ENCODE measurements around the gene MAML3. TPM values are rescaled to one million over a fixed set of nuclear protein-coding genes. Genes with fewer than 3 reads are reported as not detected.

Gene MAML3
- polyA plus RNA-seq, 4 donors, result 1.4 to 10.3 (median 3.4) TPM

DNA sequence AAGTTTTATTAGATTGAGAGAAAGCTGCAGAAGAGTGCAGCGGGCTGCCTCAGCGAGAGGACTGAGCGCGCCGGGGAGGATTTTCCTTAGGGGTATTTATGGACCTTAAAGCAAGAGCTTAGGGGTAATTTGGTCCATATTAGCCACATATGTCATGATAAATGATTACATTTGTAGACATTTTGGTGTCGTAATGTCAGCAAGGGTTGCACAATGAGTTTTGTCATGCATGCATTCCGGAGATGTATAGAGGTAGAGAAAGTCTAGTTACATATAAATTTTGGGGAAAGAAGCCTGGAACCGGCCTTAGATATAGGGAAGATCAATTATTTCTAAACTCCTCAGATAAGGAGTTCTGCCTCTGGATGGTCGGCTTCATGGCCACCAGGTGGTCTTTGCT is 478.3 kb downstream of the MAML3 start:
- no peaks in the 10 kb centered on the region for H3K27me3 ChIP-seq (ENCODE audit: control insufficient read depth in 3 of 3, insufficient read depth in 3 of 3, low read length in 3 of 3)
- no peak for DNase-seq
- no peaks in the 10 kb centered on the region for H3K9me3 ChIP-seq (ENCODE audit: control insufficient read depth in 2 of 2, insufficient read depth in 1 of 2, low read depth in 1 of 2, low read length in 1 of 2)
- no peak overlapping the region for H3K4me3 ChIP-seq (ENCODE audit: low read depth in 1 of 3, low read length in 3 of 3)
- FAIRE-seq, result no peak
- 93% methylated on average over 9 of the region's 9 CpGs for WGBS, 3 donors
- H3K27ac ChIP-seq (ENCODE audit: low read depth in 1 of 3, low read length in 2 of 3), result no peak overlapping the region
- H3K36me3 ChIP-seq (ENCODE audit: control insufficient read depth in 3 of 3, insufficient read depth in 2 of 3, low read depth in 1 of 3, low read length in 3 of 3), result peaks cover 4 to 35% (median 8%) of the 10 kb centered on the region in 3 donors
- H3K4me1 ChIP-seq (ENCODE audit: control insufficient read depth in 3 of 3, insufficient read depth in 2 of 3, low read depth in 1 of 3, low read length in 2 of 3), result peaks cover 2 to 9% (median 6%) of the 10 kb centered on the region in 3 donors

DNA sequence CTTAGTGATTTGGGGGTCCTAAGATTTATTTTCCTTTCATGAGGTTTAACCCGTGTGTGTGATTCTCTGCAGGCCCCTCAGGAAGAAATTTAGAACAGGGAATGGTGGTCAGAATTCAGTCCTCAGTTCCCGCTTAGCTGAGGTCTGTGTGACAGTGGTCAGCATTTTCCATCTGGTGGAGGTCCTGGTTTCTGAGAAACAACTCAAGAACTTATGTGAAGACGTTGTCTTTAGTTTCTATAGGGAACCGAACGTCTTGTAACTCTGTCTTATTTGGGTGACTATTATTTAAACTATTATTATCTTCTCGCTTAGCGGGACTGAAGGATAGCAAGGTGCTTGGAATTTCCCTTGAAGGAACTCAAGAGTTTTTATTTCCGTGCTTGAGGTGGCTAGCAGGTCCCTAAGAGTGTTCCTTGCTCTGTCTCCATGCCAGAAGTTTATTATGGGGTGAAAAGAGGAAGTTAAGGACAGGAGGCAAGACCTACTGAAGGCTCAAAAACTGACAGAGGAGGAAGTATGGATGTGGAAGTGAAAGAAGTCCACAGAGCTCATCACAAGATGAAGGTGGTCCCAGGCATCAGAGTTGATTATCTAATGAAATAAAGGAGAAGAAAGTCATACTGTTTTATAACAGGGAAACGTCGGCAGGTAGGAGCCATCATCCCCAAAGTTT is 479.0 kb downstream of the MAML3 start:
- H3K4me1 ChIP-seq (ENCODE audit: control insufficient read depth in 3 of 3, insufficient read depth in 2 of 3, low read depth in 1 of 3, low read length in 2 of 3), result peaks cover 2 to 15% (median 6%) of the 10 kb centered on the region in 3 donors
- H3K27ac ChIP-seq (ENCODE audit: low read depth in 1 of 3, low read length in 2 of 3), result no peak overlapping the region
- H3K9me3 ChIP-seq (ENCODE audit: control insufficient read depth in 2 of 2, insufficient read depth in 1 of 2, low read depth in 1 of 2, low read length in 1 of 2), result no peaks in the 10 kb centered on the region
- H3K4me3 ChIP-seq (ENCODE audit: low read depth in 1 of 3, low read length in 3 of 3), result no peak overlapping the region
- H3K27me3 ChIP-seq (ENCODE audit: control insufficient read depth in 3 of 3, insufficient read depth in 3 of 3, low read length in 3 of 3), result no peaks in the 10 kb centered on the region
- WGBS, 3 donors, result 77 to 88% (median 85%) methylated on average over 10 of the region's 10 CpGs
- peaks cover 2 to 32% (median 8%) of the 10 kb centered on the region in 3 donors for H3K36me3 ChIP-seq (ENCODE audit: control insufficient read depth in 3 of 3, insufficient read depth in 2 of 3, low read depth in 1 of 3, low read length in 3 of 3)
- DNase-seq, result no peak
- FAIRE-seq, result no peak

DNA sequence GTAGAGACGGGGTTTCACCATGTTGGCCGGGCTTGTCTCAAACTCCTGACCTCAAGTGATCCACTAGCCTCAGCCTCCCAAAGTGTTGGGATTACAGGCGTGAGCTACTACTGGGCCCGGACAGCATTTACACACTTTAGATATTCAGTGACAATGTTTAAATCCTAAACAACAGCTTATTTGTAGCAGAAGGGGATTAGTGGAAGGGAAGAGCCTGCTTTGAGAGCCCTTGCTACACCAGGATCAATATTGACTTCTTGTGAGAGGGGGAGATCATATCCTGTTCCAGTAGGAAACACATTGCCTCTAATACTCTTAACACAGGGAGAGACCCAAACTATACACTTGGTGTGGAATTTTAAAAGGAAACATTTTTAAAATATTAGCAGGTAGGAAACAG is 481.3 kb downstream of the MAML3 start:
- Histone ChIP-seq H3K27me3 (ENCODE audit: control insufficient read depth in 3 of 3, insufficient read depth in 3 of 3, low read length in 3 of 3) (no peaks in the 10 kb centered on the region), H3K4me3 (ENCODE audit: low read depth in 1 of 3, low read length in 3 of 3) (no peak overlapping the region), H3K4me1 (ENCODE audit: control insufficient read depth in 3 of 3, insufficient read depth in 2 of 3, low read depth in 1 of 3, low read length in 2 of 3) (peaks cover 2 to 29% (median 13%) of the 10 kb centered on the region in 3 donors), H3K9me3 (ENCODE audit: control insufficient read depth in 2 of 2, insufficient read depth in 1 of 2, low read depth in 1 of 2, low read length in 1 of 2) (no peaks in the 10 kb centered on the region), H3K27ac (ENCODE audit: low read depth in 1 of 3, low read length in 2 of 3) (no peak overlapping the region), H3K36me3 (ENCODE audit: control insufficient read depth in 3 of 3, insufficient read depth in 2 of 3, low read depth in 1 of 3, low read length in 3 of 3) (peaks cover under 1 to 30% (median 2%) of the 10 kb centered on the region in 3 donors)
- WGBS, 3 donors, result 85 to 95% (median 93%) methylated on average over 4 of the region's 4 CpGs
- DNase-seq (no peak), FAIRE-seq (no peak)

DNA sequence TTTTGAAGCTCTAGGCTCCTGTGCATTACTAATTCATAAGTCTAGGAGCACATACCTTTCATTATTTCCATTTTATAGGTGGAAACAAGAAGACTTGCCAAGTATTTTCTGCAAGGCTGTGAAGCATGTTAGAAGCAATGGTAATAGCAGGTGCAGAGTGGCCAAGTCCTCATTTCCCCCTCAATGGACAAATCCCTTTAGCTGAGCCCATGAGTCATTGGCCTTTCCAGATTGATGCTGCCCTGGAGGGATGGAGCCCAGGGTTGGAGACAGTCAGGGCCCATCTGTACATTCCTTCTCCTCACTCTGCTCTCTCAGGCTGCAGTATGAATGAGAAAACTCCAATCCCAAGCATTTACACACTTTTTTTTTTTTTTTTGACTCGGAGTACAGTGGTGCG is 481.8 kb downstream of the MAML3 start:
- WGBS, 3 donors, result 95 to 96% (median 96%) methylated on average over 2 of the region's 2 CpGs

DNA sequence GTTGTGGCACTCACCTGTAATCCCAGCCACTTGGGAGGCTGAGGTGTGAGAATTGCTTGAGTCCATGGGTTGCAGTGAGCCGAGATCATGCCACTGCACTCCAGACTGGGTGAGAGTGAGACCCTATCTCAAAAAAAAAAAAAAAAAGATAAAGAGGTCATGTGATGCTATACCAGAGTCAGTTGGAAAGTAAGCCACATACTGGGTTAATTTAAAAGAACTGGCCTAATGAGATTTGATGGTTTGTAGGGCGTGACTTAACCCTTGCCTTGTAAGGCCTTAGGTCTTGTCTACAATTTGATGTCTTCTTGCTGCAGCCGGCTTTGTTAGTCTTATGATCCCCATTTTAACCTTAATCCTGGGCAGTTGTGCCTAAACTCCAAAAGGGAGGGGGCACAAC is 483.2 kb downstream of the MAML3 start:
- H3K4me1 ChIP-seq (ENCODE audit: control insufficient read depth in 3 of 3, insufficient read depth in 2 of 3, low read depth in 1 of 3, low read length in 2 of 3), result peaks cover 2 to 31% (median 13%) of the 10 kb centered on the region in 3 donors
- DNase-seq (no peak), FAIRE-seq (no peak)
- peak overlapping the region in 1 of 3 donors; percentile 53 for H3K27ac ChIP-seq (ENCODE audit: low read depth in 1 of 3, low read length in 2 of 3)
- H3K4me3 ChIP-seq (ENCODE audit: low read depth in 1 of 3, low read length in 3 of 3), result no peak overlapping the region
- H3K27me3 ChIP-seq (ENCODE audit: control insufficient read depth in 3 of 3, insufficient read depth in 3 of 3, low read length in 3 of 3), result no peaks in the 10 kb centered on the region
- no peaks in the 10 kb centered on the region for H3K9me3 ChIP-seq (ENCODE audit: control insufficient read depth in 2 of 2, insufficient read depth in 1 of 2, low read depth in 1 of 2, low read length in 1 of 2)
- whole genome bisulfite sequencing, 3 donors, result 45 to 78% (median 51%) methylated on average over 3 of the region's 3 CpGs
- H3K36me3 ChIP-seq (ENCODE audit: control insufficient read depth in 3 of 3, insufficient read depth in 2 of 3, low read depth in 1 of 3, low read length in 3 of 3), result peaks cover 0 to 26% (median 2%) of the 10 kb centered on the region in 3 donors

More for the DNA sequence above, 481.8 kb downstream of the MAML3 start:
- FAIRE-seq (no peak), DNase-seq (no peak)
- no peak overlapping the region for H3K27ac ChIP-seq (ENCODE audit: low read depth in 1 of 3, low read length in 2 of 3)
- peaks cover 2 to 29% (median 13%) of the 10 kb centered on the region in 3 donors for H3K4me1 ChIP-seq (ENCODE audit: control insufficient read depth in 3 of 3, insufficient read depth in 2 of 3, low read depth in 1 of 3, low read length in 2 of 3)
- no peaks in the 10 kb centered on the region for H3K9me3 ChIP-seq (ENCODE audit: control insufficient read depth in 2 of 2, insufficient read depth in 1 of 2, low read depth in 1 of 2, low read length in 1 of 2)
- peaks cover 0 to 27% (median 2%) of the 10 kb centered on the region in 3 donors for H3K36me3 ChIP-seq (ENCODE audit: control insufficient read depth in 3 of 3, insufficient read depth in 2 of 3, low read depth in 1 of 3, low read length in 3 of 3)
- no peak overlapping the region for H3K4me3 ChIP-seq (ENCODE audit: low read depth in 1 of 3, low read length in 3 of 3)
- H3K27me3 ChIP-seq (ENCODE audit: control insufficient read depth in 3 of 3, insufficient read depth in 3 of 3, low read length in 3 of 3), result no peaks in the 10 kb centered on the region

DNA sequence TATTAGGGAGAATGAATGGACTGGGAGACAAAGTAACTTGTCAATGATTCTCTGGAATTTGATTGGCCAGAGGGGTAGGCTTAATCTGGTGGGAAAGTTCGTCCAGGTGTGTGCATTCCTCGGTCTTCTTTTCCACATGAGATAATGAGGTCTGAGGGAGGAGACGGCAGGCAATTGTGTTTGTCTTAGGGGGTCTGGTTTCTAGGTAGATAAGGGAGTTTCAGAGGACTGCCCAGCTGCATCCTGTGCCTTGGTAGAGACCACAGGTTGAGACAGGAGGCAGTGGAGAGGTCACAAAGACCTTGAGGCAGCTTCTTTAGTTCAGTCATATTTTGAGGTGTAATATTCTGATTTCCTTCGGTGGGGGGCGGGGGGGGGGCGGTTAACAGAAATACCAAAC is 484.1 kb downstream of the MAML3 start:
- DNase-seq (no peak), FAIRE-seq (no peak)
- Histone ChIP-seq H3K27me3 (ENCODE audit: control insufficient read depth in 3 of 3, insufficient read depth in 3 of 3, low read length in 3 of 3) (no peaks in the 10 kb centered on the region), H3K27ac (ENCODE audit: low read depth in 1 of 3, low read length in 2 of 3) (peak overlapping the region in 1 of 3 donors; percentile 75), H3K9me3 (ENCODE audit: control insufficient read depth in 2 of 2, insufficient read depth in 1 of 2, low read depth in 1 of 2, low read length in 1 of 2) (no peaks in the 10 kb centered on the region), H3K36me3 (ENCODE audit: control insufficient read depth in 3 of 3, insufficient read depth in 2 of 3, low read depth in 1 of 3, low read length in 3 of 3) (peaks cover 0 to 21% (median 2%) of the 10 kb centered on the region in 3 donors), H3K4me1 (ENCODE audit: control insufficient read depth in 3 of 3, insufficient read depth in 2 of 3, low read depth in 1 of 3, low read length in 2 of 3) (peaks cover 4 to 37% (median 14%) of the 10 kb centered on the region in 3 donors), H3K4me3 (ENCODE audit: low read depth in 1 of 3, low read length in 3 of 3) (no peak overlapping the region)
- 43 to 58% (median 52%) methylated on average over 6 of the region's 6 CpGs for WGBS, 3 donors

- no peak for DNase-seq
- no peaks in the 10 kb centered on the region for H3K27me3 ChIP-seq (ENCODE audit: control insufficient read depth in 3 of 3, insufficient read depth in 3 of 3, low read length in 3 of 3)
- no peak overlapping the region for H3K4me3 ChIP-seq (ENCODE audit: low read depth in 1 of 3, low read length in 3 of 3)
- peak overlapping the region in 1 of 3 donors; percentile 75 for H3K27ac ChIP-seq (ENCODE audit: low read depth in 1 of 3, low read length in 2 of 3)
- H3K9me3 ChIP-seq (ENCODE audit: control insufficient read depth in 2 of 2, insufficient read depth in 1 of 2, low read depth in 1 of 2, low read length in 1 of 2), result no peaks in the 10 kb centered on the region
- 75 to 80% (median 76%) methylated on average over 6 of the region's 6 CpGs for WGBS, 3 donors
- peaks cover 0 to 21% (median 2%) of the 10 kb centered on the region in 3 donors for H3K36me3 ChIP-seq (ENCODE audit: control insufficient read depth in 3 of 3, insufficient read depth in 2 of 3, low read depth in 1 of 3, low read length in 3 of 3)
- peaks cover 7 to 43% (median 17%) of the 10 kb centered on the region in 3 donors for H3K4me1 ChIP-seq (ENCODE audit: control insufficient read depth in 3 of 3, insufficient read depth in 2 of 3, low read depth in 1 of 3, low read length in 2 of 3)
- FAIRE-seq, result no peak
These were observed 484.6 kb downstream of the MAML3 start for GRCh38 chr4:139669335-139669734.

GRCh38 chr4:139668658-139669201 is 485.3 kb downstream of the MAML3 start:
- 71 to 75% (median 72%) methylated on average over 4 of the region's 4 CpGs for WGBS, 3 donors

More at GRCh38 chr4:139668658-139669201, 485.3 kb downstream of the MAML3 start:
- H3K4me1 ChIP-seq (ENCODE audit: control insufficient read depth in 3 of 3, insufficient read depth in 2 of 3, low read depth in 1 of 3, low read length in 2 of 3), result peaks cover 9 to 45% (median 20%) of the 10 kb centered on the region in 3 donors
- H3K27ac ChIP-seq (ENCODE audit: low read depth in 1 of 3, low read length in 2 of 3), result peak overlapping the region in 2 of 3 donors; percentile 17 to 75
- H3K27me3 ChIP-seq (ENCODE audit: control insufficient read depth in 3 of 3, insufficient read depth in 3 of 3, low read length in 3 of 3), result no peaks in the 10 kb centered on the region
- H3K36me3 ChIP-seq (ENCODE audit: control insufficient read depth in 3 of 3, insufficient read depth in 2 of 3, low read depth in 1 of 3, low read length in 3 of 3), result peaks cover 0 to 21% (median 2%) of the 10 kb centered on the region in 3 donors
- peak overlapping the region in 1 of 3 donors; percentile 44 for H3K4me3 ChIP-seq (ENCODE audit: low read depth in 1 of 3, low read length in 3 of 3)
- H3K9me3 ChIP-seq (ENCODE audit: control insufficient read depth in 2 of 2, insufficient read depth in 1 of 2, low read depth in 1 of 2, low read length in 1 of 2), result no peaks in the 10 kb centered on the region
- FAIRE-seq, result no peak
- DNase-seq, result no peak
